Motor neuron (in vitro differentiated cells): ENCODE data around the gene MLIP. TPM values are rescaled to one million over a fixed set of nuclear protein-coding genes. Genes with fewer than 3 reads are reported as not detected.

Source experiments
- ATAC-seq, 8 experiments: fragments of 200-7000 bp; cut with Tn5 transposase; replicated peaks in 6 of 8; 2 replicates each; pipeline ENCODE4 v1.8.0; 2021; ENCODE audit warnings: mild to moderate bottlenecking in 8 of 8, moderate library complexity in 8 of 8
- H3K27ac ChIP-seq, 2 donors: fragments of 250-450 bp; sonication (Bioruptor Pico); 2 replicates each; pipeline ENCODE4 v1.9.0; 2021; ENCODE audit warnings: antibody characterized with exemption in 2 of 2, mild to moderate bottlenecking in 2 of 2, moderate library complexity in 1 of 2
- H3K4me1 ChIP-seq, 2 donors: fragments of 250-450 bp; sonication (Bioruptor Pico); replicated peaks in 1 of 2; 2 replicates each; pipeline ENCODE4 v1.6.1; 2021; ENCODE audit warnings: antibody characterized with exemption in 2 of 2, mild to moderate bottlenecking in 2 of 2, moderate library complexity in 1 of 2
- H3K4me3 ChIP-seq, 5 donors: fragments of 250-450 bp; sonication (Bioruptor Pico); 2 replicates each; pipeline ENCODE4 v1.9.0; 2021; ENCODE audit warnings: antibody characterized with exemption in 5 of 5, mild to moderate bottlenecking in 5 of 5, moderate library complexity in 4 of 5
- WGBS, 10 experiments: fragments of 450-650 bp; shearing (Covaris generic); methylation state at CpG; one replicate each; pipeline ENCODE4 v1.0.0; 2022; 5-methylcytosine and 5-hydroxymethylcytosine counted together
- in situ Hi-C, 9 experiments: fragments of 400-800 bp; cut with MboI; loops; one replicate each; pipeline ENCODE4 v1.15.0; 2021; ENCODE audit warnings: low sequenced_read_pairs in 9 of 9, low pct_unique_long_range_greater_than_20kb in 2 of 9; ENCODE audit not compliant: unreplicated experiment in 9 of 9
- total RNA-seq, 8 experiments: library from RNA; unstranded; fragments of 300-600 nt; gene quantifications; 2 replicates each; pipeline versions ENCODE4 v1.2.3 to v1.2.4, GENCODE V29; 2022

The MLIP gene
- total RNA-seq, 8 experiments from 2014 or later, result 0.05 to 11.5 (median 0.52) TPM; not detected in 1

DNA sequence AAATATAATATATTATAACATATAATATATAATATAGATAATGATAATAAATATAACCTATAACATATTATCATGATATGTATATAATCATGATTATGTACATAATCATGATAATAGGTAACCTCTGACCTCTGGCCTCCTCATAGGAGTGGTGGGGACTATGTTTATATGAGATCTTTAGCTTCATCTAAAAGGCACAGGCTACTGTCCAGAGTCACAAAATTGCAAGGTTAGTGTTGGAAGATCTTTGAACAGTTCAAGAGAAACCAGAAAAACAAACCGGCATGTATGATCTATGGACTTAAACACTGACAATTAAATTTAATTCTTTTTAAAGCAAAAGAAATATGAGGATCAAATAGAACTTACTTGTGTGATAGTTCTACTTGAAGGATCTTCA lies 141.3 kb downstream of the MLIP start:
- Histone ChIP-seq H3K4me1 (no peaks in the 10 kb centered on the region), H3K4me3 (no peak overlapping the region), H3K27ac (no peak overlapping the region)
- no peak for ATAC-seq
- WGBS, 10 experiments, result 86 to 100% (median 100%) methylated on average over 1 of the region's 1 CpG; no CpG with 5 or more reads in 1 of the 10 experiments
- in situ Hi-C loops, result loop anchor here in 1 of 9 experiments (25.0 kb wide), 1 partner anchor 265 kb away; no protein-coding TSS in a partner anchor

- WGBS, 10 experiments, result 58 to 100% (median 80%) methylated on average over 1 to 4 of the region's 4 CpGs; no CpG with 5 or more reads in 1 of the 10 experiments
- ATAC-seq, result no peak
- Histone ChIP-seq H3K4me3 (no peak overlapping the region), H3K27ac (no peak overlapping the region), H3K4me1 (no peaks in the 10 kb centered on the region)
- in situ Hi-C loops, result loop anchor here in 1 of 9 experiments (25.0 kb wide), 1 partner anchor 266 kb away; no protein-coding TSS in a partner anchor
These were observed 141.7 kb downstream of the MLIP start for GRCh38 chr6:54252916-54253315.

DNA sequence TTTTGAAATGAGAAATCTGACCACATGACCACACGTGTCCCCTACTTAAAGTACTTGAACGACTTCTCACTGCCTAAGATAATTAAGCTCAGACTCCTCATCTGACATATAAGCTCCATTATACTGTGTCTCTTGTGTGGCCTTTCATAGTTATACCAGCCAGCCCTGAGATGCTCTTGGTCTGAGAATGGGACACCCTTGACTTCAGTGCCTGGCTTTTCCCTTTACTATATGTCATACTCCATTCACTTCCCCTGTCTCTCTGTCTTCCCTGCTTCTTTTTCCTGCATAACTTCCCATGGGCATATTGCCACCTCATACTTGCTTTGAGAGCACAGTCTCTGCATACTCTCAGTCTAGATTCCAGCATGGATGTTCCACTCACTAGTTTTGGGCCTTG lies 143.6 kb downstream of the MLIP start:
- Histone ChIP-seq H3K4me1 (no peaks in the 10 kb centered on the region), H3K27ac (no peak overlapping the region), H3K4me3 (no peak overlapping the region)
- 92 to 100% (median 93%) methylated on average over 1 to 2 of the region's 2 CpGs; no CpG with 5 or more reads in 7 of the 10 experiments for WGBS, 10 experiments
- in situ Hi-C loops, result loop anchor here in 1 of 9 experiments (25.0 kb wide), 1 partner anchor 268 kb away; no protein-coding TSS in a partner anchor
- no peak for ATAC-seq

DNA sequence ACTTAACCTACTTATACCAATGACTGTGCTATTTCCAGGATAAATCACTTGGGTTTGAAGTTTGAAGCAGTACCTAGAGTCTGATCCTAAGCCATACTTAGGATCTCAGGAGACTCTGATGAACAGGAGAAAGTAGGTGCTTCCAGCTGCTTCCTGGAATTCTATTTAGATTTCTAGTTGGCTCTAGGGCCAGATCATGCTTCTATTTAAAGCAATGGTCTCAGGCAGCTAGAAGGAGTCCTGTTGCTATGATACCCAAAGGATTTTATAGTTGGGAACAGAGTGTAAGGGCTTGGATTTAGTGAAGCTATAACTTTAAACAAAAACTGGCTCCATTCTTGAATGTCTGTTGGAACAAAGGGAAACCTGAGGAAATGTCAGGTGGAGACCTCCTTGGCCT lies 144.6 kb downstream of the MLIP start:
- Histone ChIP-seq H3K27ac (no peak overlapping the region), H3K4me3 (no peak overlapping the region), H3K4me1 (no peaks in the 10 kb centered on the region)
- peak in 6 of 8 experiments; percentile 26 to 74 (median 50) for ATAC-seq
- in situ Hi-C loops, result loop anchor here in 1 of 9 experiments (25.0 kb wide), 1 partner anchor 269 kb away; no protein-coding TSS in a partner anchor

DNA sequence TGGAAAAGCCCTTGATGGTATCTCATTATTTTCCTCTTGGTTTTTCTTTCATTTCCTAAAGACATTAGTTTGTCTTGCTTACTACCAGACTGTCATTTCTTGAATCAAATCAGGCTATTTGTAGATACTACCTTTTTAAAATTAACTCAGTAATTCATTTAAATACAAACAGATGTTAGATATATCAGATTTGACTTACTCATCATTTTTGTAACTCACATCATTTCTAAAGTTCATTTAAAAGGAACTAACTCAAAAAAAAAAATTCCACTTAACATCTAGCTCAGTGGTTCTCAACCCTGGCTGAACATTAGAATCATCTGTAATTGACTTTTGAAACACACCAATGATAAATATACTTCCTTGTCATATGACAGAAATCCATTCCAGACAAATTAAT lies 148.8 kb downstream of the MLIP start:
- H3K4me1 ChIP-seq, result no peaks in the 10 kb centered on the region
- H3K27ac ChIP-seq, result no peak overlapping the region
- H3K4me3 ChIP-seq, result no peak overlapping the region
- in situ Hi-C loops, result loop anchor here in 1 of 9 experiments (25.0 kb wide), 1 partner anchor 273 kb away; no protein-coding TSS in a partner anchor
- no peak for ATAC-seq

DNA sequence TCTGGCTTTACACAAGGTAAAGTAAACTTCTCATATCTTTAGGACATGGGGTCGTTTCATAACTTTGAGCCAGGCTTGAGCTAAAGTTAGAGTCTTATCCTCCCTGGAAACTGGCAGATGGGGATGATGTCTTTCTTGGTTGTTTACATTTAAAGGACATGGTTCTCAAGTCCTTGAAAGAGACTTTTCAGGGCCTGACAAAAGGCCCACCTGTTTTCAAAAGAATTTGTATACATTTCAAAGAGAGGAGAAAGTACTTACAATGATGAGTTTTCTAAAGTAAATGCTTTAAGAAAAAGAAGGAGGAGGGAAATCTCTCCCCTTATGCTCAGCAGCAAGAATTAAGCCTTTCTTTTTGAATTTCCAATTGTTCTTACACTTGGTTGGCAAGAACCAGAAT lies 151.3 kb downstream of the MLIP start:
- WGBS, 10 experiments, result 0 to 63% (median 16%) methylated on average over 1 of the region's 1 CpG; no CpG with 5 or more reads in 2 of the 10 experiments
- H3K4me3 ChIP-seq, result no peak overlapping the region
- no peaks in the 10 kb centered on the region for H3K4me1 ChIP-seq
- H3K27ac ChIP-seq, result no peak overlapping the region
- in situ Hi-C loops, result loop anchor here in 1 of 9 experiments (25.0 kb wide), 1 partner anchor 275 kb away; no protein-coding TSS in a partner anchor
- ATAC-seq, result no peak

GRCh38 chr6:54262971-54263370 lies 151.7 kb downstream of the MLIP start:
- no peak overlapping the region for H3K4me3 ChIP-seq

DNA sequence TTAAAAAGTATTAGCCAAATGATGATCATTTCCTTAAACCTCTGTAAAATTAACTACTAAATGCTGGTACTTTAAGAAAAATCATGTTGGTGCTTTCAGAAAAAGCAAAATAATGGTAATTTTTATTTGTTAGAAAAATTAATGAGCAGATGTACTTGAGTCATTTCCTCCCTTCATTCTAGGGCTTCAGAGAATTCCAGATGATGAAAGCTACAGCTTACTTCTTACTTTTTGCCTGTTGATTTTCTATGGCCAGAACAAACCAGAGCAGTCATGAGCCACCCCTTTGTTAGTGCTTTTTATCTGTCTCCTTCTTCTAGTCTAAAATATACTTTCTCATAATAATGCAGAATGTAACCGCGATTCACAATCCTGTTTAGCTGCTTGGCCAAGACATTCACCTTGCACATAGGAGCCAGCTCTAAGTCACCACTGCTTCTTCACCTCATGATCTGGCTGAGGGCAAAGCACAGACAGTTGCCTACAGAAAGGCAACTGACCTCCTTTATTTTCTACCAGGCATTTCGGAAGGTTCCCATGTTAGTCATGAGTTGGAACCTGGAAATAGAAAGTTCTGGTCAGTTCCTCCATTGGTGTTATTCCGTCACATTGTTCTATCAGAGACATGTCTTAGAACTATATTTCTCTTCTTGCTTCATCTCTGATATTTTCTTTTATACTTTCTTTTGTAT lies 153.5 kb downstream of the MLIP start:
- Histone ChIP-seq H3K4me3 (no peak overlapping the region), H3K4me1 (no peaks in the 10 kb centered on the region), H3K27ac (no peak overlapping the region)
- ATAC-seq, result no peak
- WGBS, 10 experiments, result 0 to 97% (median 71%) methylated on average over 1 to 4 of the region's 4 CpGs; no CpG with 5 or more reads in 2 of the 10 experiments
- in situ Hi-C loops, result loop anchor here in 1 of 9 experiments (25.0 kb wide), 1 partner anchor 277 kb away; no protein-coding TSS in a partner anchor

More at GRCh38 chr6:54262971-54263370, 151.7 kb downstream of the MLIP start:
- no peaks in the 10 kb centered on the region for H3K4me1 ChIP-seq
- in situ Hi-C loops, result loop anchor here in 1 of 9 experiments (25.0 kb wide), 1 partner anchor 276 kb away; no protein-coding TSS in a partner anchor
- H3K27ac ChIP-seq, result no peak overlapping the region
- ATAC-seq, result no peak
- WGBS, 10 experiments, result 33 to 80% (median 57%) methylated on average over 1 to 2 of the region's 2 CpGs

DNA sequence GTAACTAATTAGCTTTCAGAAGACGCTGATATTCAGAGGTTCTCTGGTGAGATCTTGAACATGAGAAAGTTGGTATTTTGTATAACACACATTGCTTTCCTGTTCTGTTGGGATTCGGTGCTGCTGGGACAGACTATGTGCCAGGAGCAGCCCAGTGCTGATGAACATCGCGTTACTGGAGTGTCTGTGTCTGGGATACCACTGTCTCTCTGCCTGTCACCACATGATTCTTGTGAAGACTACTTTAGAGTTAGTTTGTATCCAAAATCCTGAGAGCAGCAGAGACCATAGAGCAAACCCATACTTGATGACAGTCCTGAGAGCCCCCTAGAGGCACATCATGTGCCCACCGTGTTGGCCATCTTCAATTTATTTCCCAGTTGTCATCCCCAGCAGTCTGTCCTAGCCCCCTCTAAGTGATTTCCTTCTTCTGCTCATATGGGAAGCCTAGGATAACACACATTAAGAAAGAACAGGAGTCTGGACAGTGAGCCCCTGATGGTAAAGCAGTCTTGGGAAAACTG lies 155.2 kb downstream of the MLIP start:
- ATAC-seq, result no peak
- H3K27ac ChIP-seq, result no peak overlapping the region
- WGBS, 10 experiments, result 40 to 94% (median 85%) methylated on average over 1 to 5 of the region's 5 CpGs
- no peak overlapping the region for H3K4me3 ChIP-seq
- no peaks in the 10 kb centered on the region for H3K4me1 ChIP-seq
- in situ Hi-C loops, result loop anchor here in 1 of 9 experiments (25.0 kb wide), 1 partner anchor 279 kb away; no protein-coding TSS in a partner anchor

GRCh38 chr6:54267798-54268197 lies 156.6 kb downstream of the MLIP start:
- Histone ChIP-seq H3K4me3 (no peak overlapping the region), H3K4me1 (no peaks in the 10 kb centered on the region), H3K27ac (no peak overlapping the region)
- WGBS, 10 experiments, result 35 to 85% (median 75%) methylated on average over 1 to 2 of the region's 2 CpGs; no CpG with 5 or more reads in 1 of the 10 experiments
- ATAC-seq, result peak in 3 of 8 experiments; percentile 33 to 52 (median 42)
- in situ Hi-C loops, result loop anchor here in 1 of 9 experiments (25.0 kb wide), 1 partner anchor 280 kb away; no protein-coding TSS in a partner anchor

DNA sequence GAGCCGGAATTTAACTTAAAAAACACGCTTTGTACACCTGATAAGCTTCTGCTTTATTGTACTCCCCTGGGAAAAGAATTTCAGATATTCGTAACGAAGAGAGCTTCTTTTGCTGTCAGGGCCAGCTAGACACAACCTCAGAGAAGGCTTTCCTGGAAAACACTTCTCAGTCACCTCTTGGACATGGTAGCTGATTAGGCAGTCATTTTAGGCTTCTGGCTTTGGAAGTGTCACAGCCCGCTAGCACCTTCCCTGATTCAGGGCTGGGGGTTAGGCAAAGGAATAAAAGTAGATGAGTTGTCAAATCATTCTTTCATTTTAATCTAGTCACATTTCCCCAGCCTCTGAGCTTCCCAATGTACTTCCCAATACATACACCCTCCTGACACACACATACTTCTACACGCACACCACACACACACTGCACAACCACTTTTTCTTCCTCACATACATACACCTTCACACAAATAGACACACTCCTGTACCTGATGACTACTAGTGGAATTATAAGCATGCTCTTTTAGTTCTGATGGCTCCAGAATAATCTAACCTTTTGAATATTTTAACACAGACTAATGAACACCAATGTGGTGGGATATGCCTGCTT lies 162.1 kb downstream of the MLIP start:
- ATAC-seq, result no peak
- Histone ChIP-seq H3K4me3 (no peak overlapping the region), H3K27ac (no peak overlapping the region), H3K4me1 (no peaks in the 10 kb centered on the region)
- WGBS, 10 experiments, result 67 to 100% (median 95%) methylated on average over 2 to 6 of the region's 6 CpGs; no CpG with 5 or more reads in 2 of the 10 experiments
- in situ Hi-C loops, result loop anchor here in 1 of 9 experiments (25.0 kb wide), 1 partner anchor 286 kb away; no protein-coding TSS in a partner anchor

DNA sequence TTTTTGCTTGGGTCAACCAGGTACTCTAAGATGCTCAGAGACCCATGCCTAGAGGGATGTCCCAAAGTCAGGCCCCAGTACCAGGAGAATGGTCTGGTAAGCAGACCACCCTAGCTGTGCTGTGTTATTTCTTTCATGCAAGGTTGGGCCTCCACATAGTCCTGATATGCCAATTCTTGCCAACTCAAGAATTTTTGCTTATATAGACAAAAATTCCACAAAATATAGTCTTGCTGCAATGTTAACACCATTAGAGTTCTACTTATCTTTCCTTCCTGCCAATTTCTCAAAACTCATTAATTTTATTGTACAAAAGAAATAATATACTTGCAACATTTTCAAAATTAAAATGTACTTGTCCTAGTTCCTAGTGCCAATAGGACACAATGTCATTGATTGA lies 163.1 kb downstream of the MLIP start:
- ATAC-seq, result no peak
- in situ Hi-C loops, result loop anchor here in 1 of 9 experiments (25.0 kb wide), 1 partner anchor 287 kb away; no protein-coding TSS in a partner anchor
- Histone ChIP-seq H3K4me1 (no peaks in the 10 kb centered on the region), H3K27ac (no peak overlapping the region), H3K4me3 (no peak overlapping the region)

GRCh38 chr6:54282186-54282585 lies 170.9 kb downstream of the MLIP start:
- Histone ChIP-seq H3K4me3 (no peak overlapping the region), H3K4me1 (no peaks in the 10 kb centered on the region), H3K27ac (no peak overlapping the region)
- WGBS, 10 experiments, result 0 to 100% (median 87%) methylated on average over 1 of the region's 1 CpG
- ATAC-seq, result no peak
- in situ Hi-C loops, result no loop called here
